ENCODE results near the gene CCNF.

DNA sequence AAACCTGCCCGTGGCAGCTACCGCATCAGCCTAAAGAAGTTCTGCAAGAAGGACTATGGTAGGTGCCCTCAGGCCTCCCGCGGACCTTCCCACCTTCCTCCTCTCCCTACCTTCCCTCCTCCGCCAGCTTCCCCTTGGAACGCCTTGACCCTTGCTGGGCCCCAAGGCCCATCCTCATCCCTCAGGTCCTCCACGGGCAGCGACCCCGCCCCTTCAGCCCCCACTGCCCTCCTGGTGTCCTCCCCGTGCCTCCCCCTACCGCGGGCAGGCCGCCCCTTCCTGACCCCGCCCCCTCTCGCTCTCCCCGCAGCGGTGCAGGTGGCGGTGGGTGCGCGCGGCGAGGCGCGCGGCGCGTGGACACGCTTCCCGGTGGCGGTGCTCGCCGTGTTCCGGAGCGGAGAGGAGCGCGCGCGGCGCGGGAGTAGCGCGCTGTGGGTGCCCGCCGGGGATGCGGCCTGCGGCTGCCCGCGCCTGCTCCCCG is 44.2 kb downstream of the CCNF start:
- TF ChIP-seq, protein P1, sequence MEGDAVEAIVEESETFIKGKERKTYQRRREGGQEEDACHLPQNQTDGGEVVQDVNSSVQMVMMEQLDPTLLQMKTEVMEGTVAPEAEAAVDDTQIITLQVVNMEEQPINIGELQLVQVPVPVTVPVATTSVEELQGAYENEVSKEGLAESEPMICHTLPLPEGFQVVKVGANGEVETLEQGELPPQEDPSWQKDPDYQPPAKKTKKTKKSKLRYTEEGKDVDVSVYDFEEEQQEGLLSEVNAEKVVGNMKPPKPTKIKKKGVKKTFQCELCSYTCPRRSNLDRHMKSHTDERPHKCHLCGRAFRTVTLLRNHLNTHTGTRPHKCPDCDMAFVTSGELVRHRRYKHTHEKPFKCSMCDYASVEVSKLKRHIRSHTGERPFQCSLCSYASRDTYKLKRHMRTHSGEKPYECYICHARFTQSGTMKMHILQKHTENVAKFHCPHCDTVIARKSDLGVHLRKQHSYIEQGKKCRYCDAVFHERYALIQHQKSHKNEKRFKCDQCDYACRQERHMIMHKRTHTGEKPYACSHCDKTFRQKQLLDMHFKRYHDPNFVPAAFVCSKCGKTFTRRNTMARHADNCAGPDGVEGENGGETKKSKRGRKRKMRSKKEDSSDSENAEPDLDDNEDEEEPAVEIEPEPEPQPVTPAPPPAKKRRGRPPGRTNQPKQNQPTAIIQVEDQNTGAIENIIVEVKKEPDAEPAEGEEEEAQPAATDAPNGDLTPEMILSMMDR (IDR thresholded peaks at IDR 0.05): no peak
- TF ChIP-seq POLR2A (IDR thresholded peaks at IDR 0.05): no peak

All from heart left ventricle (tissue), 13 donors.